HL-60/S4 treated with retinoic acid at 250 ng/mL for 4 days and 3 days (cell line): ENCODE results near the gene RRAS2.
"Not testable (repeated sequence)": the region's sequence is repeated elsewhere in the genome, so short reads cannot be mapped to it uniquely, and the experiment has no call there.

ENCODE experiments used
- in situ Hi-C: fragments of 300-500 bp; cut with MboI; formaldehyde crosslinking; loops from 2 replicates; pipeline ENCODE4 v1.7.0; 2022; ENCODE audit warnings: low sequenced_read_pairs

RRAS2 gene

GRCh38 chr11:14372011-14372410 lies 13.0 kb upstream of the RRAS2 start:
- in situ Hi-C loops = no loop called here

GRCh38 chr11:14371249-14371648 lies 12.3 kb upstream of the RRAS2 start:
- in situ Hi-C loops = no loop called here

DNA sequence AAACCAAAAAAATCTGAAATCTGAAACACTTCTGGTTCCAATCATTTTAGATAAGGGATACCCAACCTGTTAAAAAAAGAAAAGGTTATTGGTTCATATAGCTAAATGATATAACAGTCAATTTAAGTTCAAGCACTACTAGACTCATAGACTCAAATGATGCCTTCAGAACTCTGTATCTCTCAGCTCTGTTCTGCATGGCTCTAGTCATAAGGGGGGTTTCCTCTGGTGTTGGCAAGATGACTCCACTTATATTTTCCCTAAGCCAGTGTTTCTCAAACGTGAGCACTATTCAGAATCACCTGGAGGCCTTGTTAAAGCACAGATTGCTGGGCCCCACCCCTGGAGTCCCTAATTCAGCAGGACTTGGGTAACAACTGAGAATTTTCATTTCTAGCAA lies 11.5 kb upstream of the RRAS2 start:
- in situ Hi-C loops = no loop called here

GRCh38 chr11:14369598-14369997 lies 10.6 kb upstream of the RRAS2 start:
- in situ Hi-C loops = no loop called here

GRCh38 chr11:14366936-14367335 lies 8.0 kb upstream of the RRAS2 start:
- in situ Hi-C loops = no loop called here

DNA sequence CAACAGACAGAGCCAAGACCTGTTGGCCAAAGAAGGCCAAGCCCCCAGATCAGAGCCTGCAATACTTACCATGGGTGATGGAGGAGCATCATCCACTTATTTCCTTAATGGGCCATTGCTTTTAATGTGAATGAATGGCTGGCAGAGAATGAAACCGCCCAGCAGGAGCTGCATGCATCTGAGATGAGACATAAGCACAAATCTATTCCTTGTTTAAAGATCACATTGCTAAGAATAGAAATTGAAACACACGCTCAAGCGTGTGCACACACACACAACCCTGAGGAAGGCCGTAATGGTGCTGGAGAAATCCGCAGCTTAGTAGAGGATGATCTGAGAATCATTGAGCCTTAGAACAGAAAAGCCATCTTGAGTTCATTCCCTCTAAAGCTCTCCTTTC lies 5.3 kb upstream of the RRAS2 start:
- in situ Hi-C loops = no loop called here

DNA sequence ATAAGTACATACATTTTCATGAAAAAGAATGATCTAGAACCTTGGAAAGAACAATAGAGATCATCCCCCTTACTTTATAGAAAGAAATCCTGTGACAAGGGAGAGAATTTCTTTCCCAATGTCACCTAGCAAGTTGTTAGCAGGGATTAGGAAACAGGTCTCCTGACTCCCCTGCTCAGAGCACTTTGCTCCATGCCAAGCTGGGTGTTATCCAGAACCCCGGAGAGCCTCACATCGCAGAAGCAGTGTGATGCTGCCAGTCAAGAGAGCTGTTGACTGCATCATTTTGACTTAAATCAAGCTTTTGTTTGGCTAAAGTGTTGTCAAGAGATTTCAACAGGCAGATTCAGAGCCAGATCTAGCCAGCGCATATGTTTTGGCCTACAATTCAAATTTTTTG lies 3.6 kb upstream of the RRAS2 start:
- in situ Hi-C loops = no loop called here

DNA sequence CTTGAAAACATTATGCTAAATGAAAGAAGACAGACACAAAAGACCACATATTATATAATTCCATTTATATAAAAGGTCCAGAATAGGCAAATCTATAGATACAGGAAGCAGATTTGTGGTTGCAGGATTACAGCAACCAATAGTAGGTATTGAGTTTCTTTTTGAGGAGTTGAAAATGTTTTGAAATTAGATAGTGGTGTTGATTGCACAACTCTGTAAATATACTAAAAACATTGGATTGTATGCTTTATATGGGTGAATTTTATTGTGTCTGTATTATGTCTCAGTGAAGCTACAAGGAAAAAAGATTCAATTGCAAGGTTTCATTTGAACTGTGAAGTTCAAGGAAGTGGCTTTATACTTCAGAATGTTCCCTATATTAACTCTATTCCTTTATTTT lies 3.0 kb upstream of the RRAS2 start:
- in situ Hi-C loops = no loop called here

DNA sequence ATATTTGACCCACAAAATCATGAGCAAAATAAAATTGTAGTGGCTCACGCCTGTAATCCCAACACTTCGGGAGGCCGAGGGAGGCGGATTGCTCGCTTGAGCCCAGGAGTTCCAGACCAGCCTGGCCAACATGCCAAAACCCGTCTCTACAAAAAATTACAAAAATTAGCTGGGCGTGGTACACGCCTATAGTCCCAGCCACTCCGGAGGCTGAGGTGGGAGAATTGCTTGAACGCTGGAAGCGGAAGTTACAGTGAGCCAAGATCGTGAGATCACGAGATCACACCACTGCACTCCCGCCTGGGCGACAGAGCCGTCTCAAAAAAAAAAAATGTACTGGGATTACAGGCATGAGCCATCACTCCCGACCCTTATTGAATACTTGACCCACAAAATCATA lies 2.0 kb upstream of the RRAS2 start:
- in situ Hi-C loops = no loop called here

DNA sequence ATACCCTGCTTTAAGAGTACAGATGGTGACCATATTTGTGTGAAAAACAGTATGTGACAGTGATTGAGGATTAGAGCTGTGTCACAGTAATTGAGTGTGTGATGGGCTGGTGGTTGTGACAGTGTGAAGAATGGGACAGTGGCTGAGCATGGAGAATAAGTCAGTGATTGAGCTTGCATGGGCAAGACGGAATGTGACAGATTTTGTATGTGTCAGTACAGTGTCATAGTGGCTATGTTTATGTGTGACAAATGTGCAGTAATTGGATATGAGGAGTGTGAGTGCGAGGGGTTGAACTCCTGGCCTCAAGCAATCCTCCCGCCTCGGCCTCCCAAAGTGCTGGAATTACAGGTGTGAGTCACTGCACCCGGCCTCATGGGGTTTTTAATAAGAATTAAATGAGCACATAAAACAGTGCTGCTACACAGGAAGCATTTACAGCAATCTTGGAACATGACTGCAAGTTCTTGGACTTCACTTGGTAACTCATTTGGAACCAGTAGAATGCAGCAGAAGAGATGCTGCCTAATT lies 583 bp upstream of the RRAS2 start:
- in situ Hi-C loops = no loop called here

DNA sequence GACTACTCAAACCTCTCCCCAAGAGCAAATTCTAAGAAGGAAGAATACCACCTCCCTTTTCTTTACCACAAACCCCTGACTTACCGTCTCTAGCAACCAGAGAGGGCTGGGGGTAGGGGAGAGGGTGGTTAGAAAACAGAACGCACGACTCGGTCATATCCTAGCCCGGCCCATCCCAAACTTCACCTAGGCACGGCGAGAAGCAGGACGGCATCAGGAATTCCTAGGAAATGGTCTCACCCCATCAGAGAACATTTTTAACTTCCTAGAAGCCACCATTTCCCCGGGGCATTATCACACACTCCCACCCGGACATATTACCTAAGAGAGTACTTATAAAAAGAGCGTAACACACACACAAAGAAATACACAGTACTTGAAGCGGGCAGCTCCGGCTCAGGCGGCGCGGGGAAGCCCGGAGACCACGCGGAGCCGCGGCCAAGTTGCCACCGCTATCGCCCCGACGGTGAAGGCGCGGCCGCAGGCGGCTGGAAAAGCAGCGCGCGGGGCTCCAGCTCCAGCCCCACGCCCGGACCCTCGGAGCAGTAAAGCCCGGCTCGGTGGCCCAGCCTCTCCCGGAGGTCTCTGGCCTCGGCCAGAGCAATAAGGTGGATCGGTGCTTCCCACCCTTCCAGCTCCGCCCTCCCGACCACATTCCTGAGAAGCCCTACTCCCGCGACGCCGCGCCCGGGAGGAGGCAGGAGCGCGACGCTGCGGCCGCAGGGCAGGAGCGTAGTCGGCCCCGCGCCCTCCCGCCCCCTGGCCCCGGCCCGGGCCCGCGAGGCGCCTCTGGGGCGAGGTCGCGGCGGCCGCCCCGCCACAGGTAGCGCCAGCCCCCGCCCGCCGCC lies 878 bp downstream of the RRAS2 start:
- in situ Hi-C loops = no loop called here

DNA sequence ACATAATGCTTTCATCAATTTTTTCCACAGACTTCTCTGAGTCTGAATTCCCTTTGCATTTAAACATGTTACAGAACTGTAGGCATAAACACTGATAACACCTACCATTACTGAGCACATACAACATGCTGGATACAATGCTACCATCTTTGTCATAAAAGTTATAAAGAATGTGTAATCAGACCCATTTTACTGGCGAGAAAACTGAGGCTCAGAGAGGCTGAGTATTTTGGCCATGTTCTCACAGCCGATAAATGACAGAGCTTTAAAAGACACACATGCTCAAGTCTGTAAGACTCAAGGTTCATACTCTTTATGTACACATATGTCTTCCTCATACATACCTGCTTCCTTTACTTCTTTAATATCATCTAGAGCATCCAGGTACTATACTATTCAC lies 2.6 kb downstream of the RRAS2 start:
- in situ Hi-C loops = no loop called here

GRCh38 chr11:14354604-14355003 lies 4.4 kb downstream of the RRAS2 start:
- in situ Hi-C loops = not testable (repeated sequence)

DNA sequence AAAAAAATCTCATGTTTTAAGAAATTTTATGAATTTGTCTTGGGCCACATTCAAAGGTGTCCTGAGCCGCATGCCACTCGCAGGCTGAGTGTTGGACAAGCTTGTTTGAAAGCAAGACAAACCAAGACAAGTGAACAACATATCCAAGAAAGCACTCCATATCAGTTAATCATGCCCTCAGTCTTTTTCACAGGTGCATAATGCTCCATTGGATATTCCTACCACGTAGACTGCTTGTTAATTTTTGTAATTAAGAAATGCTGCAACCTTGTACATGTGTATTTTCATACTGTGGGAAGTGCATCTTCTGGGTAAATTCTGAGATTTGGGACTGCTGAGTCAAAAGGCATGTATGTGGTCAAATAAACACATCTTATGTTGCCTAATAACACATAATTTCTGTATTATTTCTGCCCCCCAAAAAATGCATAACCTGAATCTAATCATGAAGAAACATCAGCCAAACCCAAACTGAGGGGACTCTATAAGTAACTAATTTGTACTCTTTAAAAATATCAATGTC lies 8.2 kb downstream of the RRAS2 start:
- in situ Hi-C loops = no loop called here

DNA sequence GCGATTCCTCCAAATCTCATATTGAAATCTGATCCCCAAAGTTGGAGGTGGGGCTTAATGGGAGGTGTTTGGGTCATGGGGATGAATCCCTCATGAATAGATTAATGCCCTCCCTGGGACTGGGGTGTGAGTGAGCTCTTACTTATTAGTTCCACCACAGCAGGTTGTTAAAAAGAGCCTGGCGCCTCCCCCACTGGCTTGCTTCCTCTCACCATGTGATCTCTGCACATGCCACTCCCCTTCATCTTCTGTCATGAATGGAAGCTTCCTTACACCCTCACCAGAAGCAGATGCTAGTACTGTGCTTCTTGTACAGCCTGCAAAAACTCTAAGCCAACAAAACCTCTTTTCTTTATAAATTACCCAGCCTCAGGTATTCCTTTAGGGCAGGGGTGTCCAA lies 8.8 kb downstream of the RRAS2 start:
- in situ Hi-C loops = no loop called here

DNA sequence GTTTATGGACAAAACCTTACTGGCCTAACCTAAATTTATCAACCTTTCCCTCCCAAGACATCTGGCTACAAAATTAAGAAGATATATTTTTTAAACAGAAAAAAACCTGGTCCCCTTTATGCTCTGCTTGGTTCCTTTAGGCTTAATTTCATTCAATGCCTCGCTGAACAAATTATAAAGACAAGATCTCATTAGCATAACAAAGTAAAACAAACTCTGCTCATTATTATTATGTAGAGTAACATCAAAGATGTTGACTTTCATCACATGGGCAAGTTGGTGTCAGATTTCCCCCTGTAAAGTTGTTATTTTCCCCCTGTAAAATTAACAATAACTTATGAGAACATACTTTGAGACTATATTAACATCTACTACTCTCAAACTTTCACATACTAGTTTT lies 11.0 kb downstream of the RRAS2 start:
- in situ Hi-C loops = no loop called here

GRCh38 chr11:14347494-14347893 lies 11.5 kb downstream of the RRAS2 start:
- in situ Hi-C loops = no loop called here

GRCh38 chr11:14346303-14346955 lies 12.6 kb downstream of the RRAS2 start:
- in situ Hi-C loops = no loop called here

DNA sequence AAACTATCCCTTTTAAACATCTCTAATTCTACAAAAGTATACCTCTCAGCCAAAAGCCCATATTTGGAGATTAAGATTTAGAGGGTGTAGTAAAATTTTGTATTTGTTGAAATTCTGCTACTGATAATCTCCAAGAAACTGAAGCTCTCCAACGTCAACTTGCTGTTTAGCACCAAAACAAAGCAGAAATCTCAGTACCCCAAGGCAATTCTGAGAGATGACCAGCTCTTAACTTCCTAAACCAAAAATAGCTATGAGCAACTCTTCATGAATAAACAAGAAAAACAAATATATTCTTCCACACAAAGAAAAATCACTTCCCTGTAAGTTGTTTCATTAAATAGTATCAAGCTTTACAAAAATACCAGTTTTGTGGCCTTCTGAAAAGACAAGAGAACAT lies 13.3 kb downstream of the RRAS2 start:
- in situ Hi-C loops = no loop called here

- in situ Hi-C loops = not testable (repeated sequence)
Measured at GRCh38 chr11:14345016-14345415, 14.0 kb downstream of the RRAS2 start.

- in situ Hi-C loops = no loop called here
Measured at GRCh38 chr11:14342906-14343305, 16.1 kb downstream of the RRAS2 start.

DNA sequence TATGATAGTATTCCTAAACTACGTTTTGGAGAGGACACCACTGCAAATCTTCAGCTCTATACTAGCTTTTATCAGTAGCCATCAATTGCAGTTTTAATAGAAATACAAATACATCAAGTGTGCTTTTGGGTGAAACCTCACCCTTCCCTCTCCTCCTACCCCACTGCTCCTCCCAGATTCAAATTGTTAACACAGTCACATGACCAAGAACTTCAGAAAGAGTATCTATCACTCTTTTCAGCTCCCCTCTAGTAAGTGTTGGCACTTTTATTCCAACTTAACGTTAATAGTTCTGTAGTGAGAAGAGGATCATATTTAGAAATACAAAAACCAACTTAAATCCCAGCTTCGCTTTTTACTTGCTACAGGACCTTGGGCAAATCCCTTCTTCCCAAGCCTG lies 17.0 kb downstream of the RRAS2 start:
- in situ Hi-C loops = no loop called here
